Erythroblast (primary cell): ENCODE data around the gene DAAM1.

ENCODE experiments used
- GATA1 ChIP-seq: IDR thresholded peaks from 2 replicates; pipeline ENCODE4 v1.6.1; 2011; ENCODE audit warnings: low read depth, mild to moderate bottlenecking, control low read depth, low read length, moderate library complexity
- POLR2A ChIP-seq: IDR thresholded peaks from 2 replicates; pipeline ENCODE4 v1.6.1; 2011; ENCODE audit warnings: mild to moderate bottlenecking, low read length

DNA sequence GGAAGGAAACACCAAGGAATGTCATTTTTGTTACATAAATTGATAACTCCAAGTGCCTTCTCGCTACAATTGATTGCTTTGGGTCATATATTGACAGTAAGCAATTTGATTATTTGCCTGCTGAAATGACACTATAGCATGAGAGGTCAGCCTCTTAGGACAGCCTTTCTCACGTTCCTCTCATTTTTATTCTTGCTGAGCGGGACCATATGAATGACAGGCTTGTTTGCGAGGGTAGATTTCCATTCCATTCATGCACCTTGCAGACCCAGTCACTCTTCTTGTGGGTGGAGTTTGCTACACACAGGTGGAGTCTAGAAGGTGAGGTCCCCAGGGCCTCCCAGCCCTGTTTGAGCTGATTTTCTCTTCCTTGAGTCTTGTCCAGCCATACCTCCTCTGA is 27.3 kb downstream of the DAAM1 start:
- no peak for TF ChIP-seq POLR2A
- TF ChIP-seq GATA1, result no peak
